ENCODE results near the gene SPEN. TPM values are rescaled to one million over a fixed set of nuclear protein-coding genes. Genes with fewer than 3 reads are reported as not detected.

The SPEN gene
- total RNA-seq, 1 donor from 2014 or later: 55.2 TPM

- no peak overlapping the region for H3K4me3 ChIP-seq
- H3K4me1 ChIP-seq: no peaks in the 10 kb centered on the region
- intact Hi-C loops (cut with DNase I): no loop called here
- no peak overlapping the region for H3K27ac ChIP-seq
- no peak for TF ChIP-seq POLR2AphosphoS5 (IDR thresholded peaks at IDR 0.05; ENCODE audit: insufficient read depth in 1 of 2, low read depth in 1 of 2)
- no peak for TF ChIP-seq POLR2A (IDR thresholded peaks at IDR 0.05)
- TF ChIP-seq CTCF (IDR thresholded peaks at IDR 0.05): no peak
- peaks cover 0 to 76% of the 10 kb centered on the region in 2 donors for H3K36me3 ChIP-seq
- H3K27me3 ChIP-seq: no peaks in the 10 kb centered on the region
- H3K9me3 ChIP-seq: no peaks in the 10 kb centered on the region
- peak in 1 of 2 donors; percentile 83 for DNase-seq (ENCODE audit: extremely low spot score in 2 of 2)
These were observed 88.5 kb downstream of the SPEN start for GRCh38 chr1:15936025-15936424.

GRCh38 chr1:15937146-15937545, 89.6 kb downstream of the SPEN start:
- TF ChIP-seq POLR2A (IDR thresholded peaks at IDR 0.05) (no peak), CTCF (IDR thresholded peaks at IDR 0.05) (no peak)
- H3K4me1 ChIP-seq: no peaks in the 10 kb centered on the region
- peak overlapping the region; percentile 13 for H3K27ac ChIP-seq
- H3K27me3 ChIP-seq: no peaks in the 10 kb centered on the region
- intact Hi-C loops (cut with DNase I): no loop called here
- no peak overlapping the region for H3K4me3 ChIP-seq
- peaks cover 0 to 76% of the 10 kb centered on the region in 2 donors for H3K36me3 ChIP-seq
- DNase-seq (ENCODE audit: extremely low spot score in 2 of 2): no peak
- H3K9me3 ChIP-seq: no peaks in the 10 kb centered on the region

DNA sequence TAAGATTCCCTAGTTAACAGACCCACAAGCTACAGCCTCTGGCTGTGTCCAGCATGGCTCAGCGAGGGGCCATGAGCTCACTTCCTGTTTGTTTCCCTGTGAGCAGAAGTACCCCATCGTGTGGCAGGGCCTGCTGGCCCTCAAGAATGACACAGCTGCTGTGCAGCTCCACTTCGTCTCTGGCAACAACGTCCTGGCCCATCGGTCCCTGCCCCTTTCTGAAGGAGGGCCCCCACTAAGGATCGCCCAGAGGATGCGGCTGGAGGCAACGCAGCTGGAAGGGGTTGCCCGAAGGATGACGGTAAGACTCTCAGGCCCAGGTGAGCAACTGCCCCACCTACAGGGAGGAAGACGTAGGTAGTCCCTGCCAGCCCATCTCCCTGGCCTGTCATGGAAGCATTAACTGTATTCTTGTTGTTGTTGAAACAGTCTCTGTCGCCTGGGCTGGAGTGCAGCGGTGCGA, 90.2 kb downstream of the SPEN start:
- no peaks in the 10 kb centered on the region for H3K9me3 ChIP-seq
- peaks cover 0 to 76% of the 10 kb centered on the region in 2 donors for H3K36me3 ChIP-seq
- intact Hi-C loops (cut with DNase I): no loop called here
- TF ChIP-seq POLR2AphosphoS5 (IDR thresholded peaks at IDR 0.05; ENCODE audit: insufficient read depth in 1 of 2, low read depth in 1 of 2): no peak
- no peak for TF ChIP-seq CTCF (IDR thresholded peaks at IDR 0.05)
- no peak for TF ChIP-seq POLR2A (IDR thresholded peaks at IDR 0.05)
- no peaks in the 10 kb centered on the region for H3K27me3 ChIP-seq
- peak in 1 of 2 donors; percentile 81 for DNase-seq (ENCODE audit: extremely low spot score in 2 of 2)
- no peaks in the 10 kb centered on the region for H3K4me1 ChIP-seq
- no peak overlapping the region for H3K4me3 ChIP-seq
- peak overlapping the region; percentile 13 for H3K27ac ChIP-seq

- Histone ChIP-seq H3K4me1 (no peaks in the 10 kb centered on the region), H3K9me3 (no peaks in the 10 kb centered on the region), H3K27ac (peak overlapping the region; percentile 32), H3K36me3 (peaks cover 0 to 76% of the 10 kb centered on the region in 2 donors), H3K27me3 (no peaks in the 10 kb centered on the region), H3K4me3 (no peak overlapping the region)
- TF ChIP-seq CTCF (IDR thresholded peaks at IDR 0.05) (no peak), POLR2AphosphoS5 (IDR thresholded peaks at IDR 0.05; ENCODE audit: insufficient read depth in 1 of 2, low read depth in 1 of 2) (no peak), POLR2A (IDR thresholded peaks at IDR 0.05) (no peak)
- intact Hi-C loops (cut with DNase I): no loop called here
- DNase-seq (ENCODE audit: extremely low spot score in 2 of 2): peak in 1 of 2 donors; percentile 83
These were observed 91.2 kb downstream of the SPEN start for GRCh38 chr1:15938628-15939161.

Data from vagina (tissue), 2 donors.